Left ventricle myocardium inferior (tissue), 1 donor: ENCODE data around the gene GON4L. TPM values are rescaled to one million over a fixed set of nuclear protein-coding genes. Genes with fewer than 3 reads are reported as not detected.

Source experiments
- DNase-seq: peaks from one replicate; pipeline ENCODE4 v3.0.0-alpha.2; 2020
- H3K27ac ChIP-seq: fragments of 200-600 bp; replicated peaks from 2 replicates; pipeline ENCODE4 v1.8.0; 2021
- H3K27me3 ChIP-seq: fragments of 200-600 bp; 2 replicates; pipeline ENCODE4 v1.8.0; 2021; ENCODE audit warnings: low read depth
- H3K36me3 ChIP-seq: fragments of 200-600 bp; 2 replicates; pipeline ENCODE4 v1.8.0; 2021
- H3K4me1 ChIP-seq: fragments of 200-600 bp; 2 replicates; pipeline ENCODE4 v1.8.0; 2021
- H3K4me3 ChIP-seq: fragments of 200-600 bp; 2 replicates; pipeline ENCODE4 v1.8.0; 2021; ENCODE audit warnings: mild to moderate bottlenecking, moderate library complexity
- H3K9me3 ChIP-seq: fragments of 200-600 bp; replicated peaks from 2 replicates; pipeline ENCODE4 v1.8.0; 2021
- intact Hi-C: fragments of 100-400 bp; cut with micrococcal nuclease; formaldehyde crosslinking; loops from one replicate; pipeline ENCODE4 v1.11.0; 2022
- total RNA-seq: library from RNA; stranded (reverse); fragmentation: NEBNext Ultra II Directional; extraction: Animal tissue kit (Norgen Biotek cat#: 25700); gene quantifications from one replicate; pipeline ENCODE4 v1.2.1, GENCODE V29; 2021
- TF ChIP-seq, protein P1 (sequence below): fragments of 200-600 bp; IDR thresholded peaks from 2 replicates; pipeline ENCODE4 v1.8.0; 2021; ENCODE audit warnings: antibody characterized with exemption, mild to moderate bottlenecking, borderline replicate concordance
- donor health status: DM: no; HTN: yes; CAD: no; lungs with severe emphysema.

Gene GON4L
- total RNA-seq, 1 donor from 2014 or later: 24.1 TPM

DNA sequence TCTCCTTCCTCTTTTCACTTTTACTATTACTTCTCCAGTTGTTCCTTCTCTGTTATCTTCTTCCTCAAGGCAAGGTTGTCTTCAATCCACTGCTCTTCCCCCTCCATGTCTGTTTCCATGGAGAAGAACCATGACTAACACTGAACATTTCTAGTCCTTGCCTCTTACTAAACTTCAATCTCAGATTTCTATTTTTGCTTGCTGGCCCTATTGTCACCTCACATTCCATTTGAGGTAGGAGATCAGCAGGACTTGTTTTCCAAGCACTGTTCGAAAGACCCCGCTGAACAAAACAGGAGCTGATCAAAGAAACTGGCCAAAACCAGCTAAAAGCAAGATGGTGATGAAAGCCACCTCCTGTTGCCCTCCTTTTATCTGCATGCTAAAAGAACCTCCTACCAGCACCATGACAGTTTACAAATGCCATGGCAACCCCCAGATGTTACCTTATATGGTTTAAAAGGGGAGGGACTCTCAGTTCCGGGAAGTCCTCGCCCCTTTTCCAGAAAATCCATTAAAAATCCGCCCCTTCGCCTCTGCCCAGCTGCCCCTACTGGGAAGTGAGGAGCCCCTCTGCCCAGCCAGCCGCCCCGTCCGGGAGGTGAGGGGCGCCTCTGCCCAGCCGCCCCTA is 22.6 kb downstream of the GON4L start:
- no peaks in the 10 kb centered on the region for H3K9me3 ChIP-seq
- H3K27ac ChIP-seq: no peak overlapping the region
- intact Hi-C loops: no loop called here
- H3K27me3 ChIP-seq: no peaks in the 10 kb centered on the region
- TF ChIP-seq, protein P1, sequence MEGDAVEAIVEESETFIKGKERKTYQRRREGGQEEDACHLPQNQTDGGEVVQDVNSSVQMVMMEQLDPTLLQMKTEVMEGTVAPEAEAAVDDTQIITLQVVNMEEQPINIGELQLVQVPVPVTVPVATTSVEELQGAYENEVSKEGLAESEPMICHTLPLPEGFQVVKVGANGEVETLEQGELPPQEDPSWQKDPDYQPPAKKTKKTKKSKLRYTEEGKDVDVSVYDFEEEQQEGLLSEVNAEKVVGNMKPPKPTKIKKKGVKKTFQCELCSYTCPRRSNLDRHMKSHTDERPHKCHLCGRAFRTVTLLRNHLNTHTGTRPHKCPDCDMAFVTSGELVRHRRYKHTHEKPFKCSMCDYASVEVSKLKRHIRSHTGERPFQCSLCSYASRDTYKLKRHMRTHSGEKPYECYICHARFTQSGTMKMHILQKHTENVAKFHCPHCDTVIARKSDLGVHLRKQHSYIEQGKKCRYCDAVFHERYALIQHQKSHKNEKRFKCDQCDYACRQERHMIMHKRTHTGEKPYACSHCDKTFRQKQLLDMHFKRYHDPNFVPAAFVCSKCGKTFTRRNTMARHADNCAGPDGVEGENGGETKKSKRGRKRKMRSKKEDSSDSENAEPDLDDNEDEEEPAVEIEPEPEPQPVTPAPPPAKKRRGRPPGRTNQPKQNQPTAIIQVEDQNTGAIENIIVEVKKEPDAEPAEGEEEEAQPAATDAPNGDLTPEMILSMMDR: no peak
- peaks cover 10% of the 10 kb centered on the region for H3K4me1 ChIP-seq
- H3K36me3 ChIP-seq: no peaks in the 10 kb centered on the region
- DNase-seq: no peak
- no peak overlapping the region for H3K4me3 ChIP-seq

DNA sequence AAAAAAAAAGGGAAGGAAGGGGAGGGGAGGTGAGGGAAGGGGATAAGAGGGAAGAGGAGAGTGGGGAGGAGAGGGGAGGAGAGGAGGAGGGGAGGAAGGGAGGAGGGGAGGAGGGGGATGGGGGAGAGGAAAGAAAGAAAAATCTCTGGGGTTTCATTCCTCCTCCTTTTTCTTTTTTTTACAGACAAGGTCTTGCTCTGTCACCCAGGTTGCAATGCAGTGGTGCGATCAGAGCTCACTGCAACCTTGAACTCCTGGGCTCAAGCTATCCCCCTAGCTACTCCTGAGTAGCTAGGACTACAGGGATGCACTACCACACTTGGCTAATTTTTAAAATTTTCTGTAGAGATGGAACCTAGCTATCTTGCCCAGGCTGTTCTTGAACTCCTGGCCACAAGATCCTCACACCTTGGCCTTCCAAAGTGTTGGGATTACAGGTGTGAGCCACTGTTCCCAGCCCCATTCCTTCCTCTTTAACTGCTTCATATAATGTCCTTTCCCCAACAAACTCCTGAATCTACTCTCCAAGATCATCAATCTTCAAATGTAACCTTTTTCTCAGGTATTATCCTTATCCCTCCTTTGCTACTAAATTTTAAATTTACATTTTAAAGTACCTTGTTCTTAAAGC is 23.2 kb downstream of the GON4L start:
- Histone ChIP-seq H3K36me3 (no peaks in the 10 kb centered on the region), H3K9me3 (no peaks in the 10 kb centered on the region), H3K4me3 (no peak overlapping the region), H3K27ac (no peak overlapping the region), H3K27me3 (no peaks in the 10 kb centered on the region), H3K4me1 (peaks cover 10% of the 10 kb centered on the region)
- intact Hi-C loops: no loop called here
- DNase-seq: no peak
- TF ChIP-seq, protein P1: no peak

DNA sequence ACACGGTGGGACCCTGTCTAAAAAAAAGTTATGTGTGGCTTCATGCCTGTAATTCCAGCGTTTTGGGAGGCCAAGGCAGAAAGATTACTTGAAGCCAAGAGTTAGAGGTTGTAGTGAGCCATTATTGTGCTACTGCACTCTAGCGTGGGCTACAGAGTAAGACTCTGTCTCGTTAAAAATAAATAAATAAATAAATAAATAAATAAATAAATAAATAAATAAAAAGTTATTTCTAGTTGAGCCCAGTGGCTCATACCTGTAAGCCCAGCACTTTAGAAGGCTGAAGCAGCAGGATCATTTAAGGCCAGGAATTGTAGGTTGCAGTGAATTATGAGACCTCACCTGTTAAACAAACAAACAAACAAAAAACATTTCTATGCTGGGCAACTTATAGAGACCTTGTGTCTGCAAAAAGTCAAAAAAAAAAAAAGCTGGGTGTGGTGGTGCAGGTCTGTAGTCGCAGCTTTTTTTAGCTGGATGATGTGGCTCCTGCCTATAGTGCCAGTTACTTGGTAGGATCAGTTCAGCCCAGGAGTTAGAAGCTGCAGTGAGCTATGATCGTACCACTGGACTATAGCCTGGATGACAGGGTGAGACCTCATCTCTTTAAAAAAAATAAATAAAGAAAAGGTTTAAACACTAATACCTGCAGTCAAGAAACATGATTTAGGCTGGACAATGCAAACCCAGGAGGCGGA is 25.6 kb downstream of the GON4L start:
- peaks cover 5% of the 10 kb centered on the region for H3K36me3 ChIP-seq
- no peak overlapping the region for H3K27ac ChIP-seq
- no peaks in the 10 kb centered on the region for H3K9me3 ChIP-seq
- no peak overlapping the region for H3K4me3 ChIP-seq
- peaks cover 10% of the 10 kb centered on the region for H3K4me1 ChIP-seq
- TF ChIP-seq, protein P1: no peak
- DNase-seq: no peak
- H3K27me3 ChIP-seq: no peaks in the 10 kb centered on the region
- intact Hi-C loops: no loop called here

DNA sequence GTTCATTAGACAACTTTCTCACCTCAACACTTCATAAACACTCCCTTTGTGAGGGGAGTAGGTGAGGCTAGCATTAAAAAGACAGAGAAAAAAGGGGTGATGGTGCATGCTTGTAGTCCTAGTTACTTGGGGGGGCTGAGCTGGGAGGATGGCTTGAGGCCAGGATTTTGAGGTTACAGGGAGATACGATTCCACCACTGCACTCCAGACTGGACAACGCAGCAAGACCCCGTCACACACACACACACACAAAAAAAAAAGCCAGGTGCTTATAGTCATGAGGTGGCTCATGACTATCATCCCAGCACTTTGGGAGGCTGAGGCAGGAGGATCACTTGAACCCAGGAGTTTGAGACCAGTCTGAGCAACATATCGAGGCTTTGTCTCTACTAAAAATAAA is 29.6 kb downstream of the GON4L start:
- no peaks in the 10 kb centered on the region for H3K4me1 ChIP-seq
- peaks cover 42% of the 10 kb centered on the region for H3K36me3 ChIP-seq
- TF ChIP-seq, protein P1: no peak
- no peaks in the 10 kb centered on the region for H3K27me3 ChIP-seq
- H3K9me3 ChIP-seq: no peaks in the 10 kb centered on the region
- no peak overlapping the region for H3K27ac ChIP-seq
- H3K4me3 ChIP-seq: no peak overlapping the region
- DNase-seq: no peak
- intact Hi-C loops: no loop called here

DNA sequence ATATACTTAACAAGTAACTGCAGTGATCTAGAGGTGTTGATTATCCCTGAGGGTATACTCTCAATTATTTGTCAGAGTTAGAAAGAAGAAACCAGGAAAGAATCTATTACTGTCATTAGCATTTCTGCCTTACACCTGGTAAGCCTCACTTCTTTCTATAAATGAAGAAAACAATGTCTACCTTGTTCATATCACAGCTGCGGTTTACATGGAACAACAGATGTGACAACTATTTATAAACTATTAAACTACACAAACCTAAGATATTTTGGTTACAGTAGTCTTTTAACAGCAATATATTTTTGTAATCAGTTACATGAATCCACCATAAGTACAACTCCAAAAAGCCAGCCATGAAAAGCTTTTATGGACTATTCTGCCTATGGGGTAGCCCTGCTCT is 40.7 kb downstream of the GON4L start:
- Histone ChIP-seq H3K36me3 (peaks cover 93% of the 10 kb centered on the region), H3K4me3 (no peak overlapping the region)

More for the DNA sequence above, 40.7 kb downstream of the GON4L start:
- no peaks in the 10 kb centered on the region for H3K4me1 ChIP-seq
- DNase-seq: no peak
- intact Hi-C loops: no loop called here
- no peaks in the 10 kb centered on the region for H3K9me3 ChIP-seq
- no peak overlapping the region for H3K27ac ChIP-seq
- TF ChIP-seq, protein P1: no peak
- H3K27me3 ChIP-seq: no peaks in the 10 kb centered on the region
